Measurements from ENCODE around the gene NDUFB3.
"Not testable (repeated sequence)": the region's sequence is repeated elsewhere in the genome, so short reads cannot be mapped to it uniquely, and the experiment has no call there.

Gene NDUFB3

DNA sequence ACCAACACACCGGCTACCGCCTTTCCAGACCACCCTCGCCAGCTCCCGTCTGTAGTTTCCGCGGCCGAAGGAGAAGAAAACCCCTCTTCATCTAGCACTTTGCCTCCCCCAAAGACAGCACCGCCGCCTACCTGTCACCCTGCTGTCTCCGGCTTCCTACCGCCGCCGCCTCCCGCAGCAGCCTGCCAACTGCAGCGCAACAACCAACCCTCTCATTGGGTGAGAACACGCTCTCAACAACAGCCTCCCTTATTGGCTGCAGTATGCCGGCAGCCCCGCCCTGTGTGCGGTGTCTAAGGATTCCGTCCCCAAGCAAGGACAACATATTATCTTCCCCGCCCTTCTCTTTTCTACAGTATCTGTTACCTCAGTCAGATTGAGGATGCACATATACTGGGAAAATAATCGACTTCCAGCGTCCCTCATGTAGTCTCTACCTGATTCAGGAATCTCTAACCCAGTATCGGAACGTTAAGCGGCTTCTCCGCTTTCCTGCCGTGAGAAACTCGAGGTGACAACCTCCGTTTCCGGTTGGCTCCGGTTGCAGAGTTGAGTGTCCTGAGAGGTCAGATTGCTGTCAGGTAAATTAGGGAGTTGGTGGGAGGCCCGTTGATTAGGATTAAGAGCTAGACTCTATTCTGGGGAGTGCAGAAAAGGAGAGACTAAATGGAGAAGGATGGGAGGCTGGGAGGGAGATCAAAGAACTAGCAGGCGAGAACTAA lies at the start of gene NDUFB3, which contains the start of gene HYCC2:
TSS of gene NDUFB3 (plus strand) at position 523 of the 722 bp plus-strand sequence. CDS start 6,882 bp downstream, outside the sequence.
TSS of gene HYCC2 (minus strand) at position 193 of the 722 bp plus-strand sequence. CDS start 47,662 bp downstream, outside the sequence.
- in situ Hi-C loops (cut with HindIII; ENCODE audit: low pct_ligation_motif_present, low sequenced_read_pairs): no loop called here
- peak; percentile 89 for DNase-seq

DNA sequence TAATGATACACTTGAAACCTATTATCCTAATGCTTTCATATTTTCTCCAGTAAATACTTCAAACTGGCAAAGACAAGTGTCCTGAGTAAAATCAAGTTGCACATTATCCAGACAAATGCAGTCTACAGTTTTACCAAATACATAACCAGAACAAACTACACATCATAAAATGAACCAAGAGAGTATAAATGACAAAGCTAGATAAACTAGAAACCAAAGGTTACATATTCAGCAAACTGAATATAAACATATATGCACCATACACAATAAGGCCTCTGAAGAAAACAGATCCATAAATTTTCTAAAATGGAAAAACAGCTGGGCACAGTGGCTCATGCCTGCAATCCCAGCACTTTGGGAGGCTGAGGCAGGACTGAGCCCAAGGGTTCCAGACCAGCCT lies 47.3 kb upstream of the NDUFB3 start:
- Histone ChIP-seq H3K36me3 (replicated peaks) (no peaks in the 10 kb centered on the region), H3K4me3 (ENCODE audit: low read depth, low read length) (no peak overlapping the region), H3K27me3 (replicated peaks) (no peaks in the 10 kb centered on the region), H3K27ac (no peak overlapping the region)
- TF ChIP-seq, protein P1, sequence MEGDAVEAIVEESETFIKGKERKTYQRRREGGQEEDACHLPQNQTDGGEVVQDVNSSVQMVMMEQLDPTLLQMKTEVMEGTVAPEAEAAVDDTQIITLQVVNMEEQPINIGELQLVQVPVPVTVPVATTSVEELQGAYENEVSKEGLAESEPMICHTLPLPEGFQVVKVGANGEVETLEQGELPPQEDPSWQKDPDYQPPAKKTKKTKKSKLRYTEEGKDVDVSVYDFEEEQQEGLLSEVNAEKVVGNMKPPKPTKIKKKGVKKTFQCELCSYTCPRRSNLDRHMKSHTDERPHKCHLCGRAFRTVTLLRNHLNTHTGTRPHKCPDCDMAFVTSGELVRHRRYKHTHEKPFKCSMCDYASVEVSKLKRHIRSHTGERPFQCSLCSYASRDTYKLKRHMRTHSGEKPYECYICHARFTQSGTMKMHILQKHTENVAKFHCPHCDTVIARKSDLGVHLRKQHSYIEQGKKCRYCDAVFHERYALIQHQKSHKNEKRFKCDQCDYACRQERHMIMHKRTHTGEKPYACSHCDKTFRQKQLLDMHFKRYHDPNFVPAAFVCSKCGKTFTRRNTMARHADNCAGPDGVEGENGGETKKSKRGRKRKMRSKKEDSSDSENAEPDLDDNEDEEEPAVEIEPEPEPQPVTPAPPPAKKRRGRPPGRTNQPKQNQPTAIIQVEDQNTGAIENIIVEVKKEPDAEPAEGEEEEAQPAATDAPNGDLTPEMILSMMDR (IDR thresholded peaks at IDR 0.05; ENCODE audit: low read depth, low read length, missing control alignments): no peak
- no peak for DNase-seq
- in situ Hi-C loops (cut with HindIII; ENCODE audit: low pct_ligation_motif_present, low sequenced_read_pairs): no loop called here

More for the DNA sequence above, at the start of gene NDUFB3, which contains the start of gene HYCC2:
- Histone ChIP-seq H3K27ac (peak within 1 kb of the TSS; percentile 99), H3K27me3 (replicated peaks) (no peaks in the 10 kb centered on the region), H3K36me3 (replicated peaks) (no peaks in the 10 kb centered on the region), H3K4me3 (ENCODE audit: low read depth, low read length) (peak within 1 kb of the TSS; percentile 99)
- TF ChIP-seq, protein P1 (IDR thresholded peaks at IDR 0.05; ENCODE audit: low read depth, low read length, missing control alignments): peak; percentile 55

DNA sequence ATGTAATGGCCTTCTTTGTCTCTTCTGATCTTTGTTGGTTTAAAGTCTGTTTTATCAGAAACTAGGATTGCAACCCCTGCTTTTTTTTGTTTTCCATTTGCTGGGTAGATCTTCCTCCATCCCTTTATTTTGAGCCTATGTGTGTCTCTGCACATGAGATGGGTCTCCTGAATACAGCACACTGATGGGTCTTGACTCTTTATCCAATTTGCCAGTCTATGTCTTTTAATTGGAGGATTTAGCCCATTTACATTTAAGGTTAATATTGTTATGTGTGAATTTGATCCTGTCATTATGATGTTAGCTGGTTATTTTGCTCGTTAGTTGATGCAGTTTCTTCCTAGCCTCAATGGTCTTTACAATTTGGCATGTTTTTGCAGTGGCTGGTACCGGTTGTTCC lies 37.4 kb upstream of the NDUFB3 start:
- DNase-seq; H3K27me3 ChIP-seq (replicated peaks); H3K36me3 ChIP-seq (replicated peaks); in situ Hi-C loops (cut with HindIII; ENCODE audit: low pct_ligation_motif_present, low sequenced_read_pairs); H3K4me3 ChIP-seq (ENCODE audit: low read depth, low read length); H3K27ac ChIP-seq: not testable (repeated sequence)

DNA sequence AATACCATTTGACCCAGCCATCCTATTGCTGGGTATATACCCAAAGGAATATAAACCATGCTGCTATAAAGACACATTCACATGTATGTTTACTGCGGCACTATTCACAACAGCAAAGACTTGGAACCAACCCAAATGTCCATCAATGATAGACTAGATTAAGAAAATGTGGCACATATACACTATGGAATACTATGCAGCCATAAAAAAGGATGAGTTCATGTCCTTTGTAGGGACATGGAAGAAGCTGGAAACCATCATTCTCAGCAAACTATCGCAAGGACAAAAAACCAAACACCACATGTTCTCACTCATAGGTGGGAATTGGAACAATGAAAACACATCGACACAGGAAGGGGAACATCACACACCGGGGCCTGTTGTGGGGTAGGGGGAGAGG lies 33.4 kb upstream of the NDUFB3 start:
- in situ Hi-C loops (cut with HindIII; ENCODE audit: low pct_ligation_motif_present, low sequenced_read_pairs); H3K27ac ChIP-seq; H3K4me3 ChIP-seq (ENCODE audit: low read depth, low read length); H3K27me3 ChIP-seq (replicated peaks); DNase-seq; H3K36me3 ChIP-seq (replicated peaks): not testable (repeated sequence)

DNA sequence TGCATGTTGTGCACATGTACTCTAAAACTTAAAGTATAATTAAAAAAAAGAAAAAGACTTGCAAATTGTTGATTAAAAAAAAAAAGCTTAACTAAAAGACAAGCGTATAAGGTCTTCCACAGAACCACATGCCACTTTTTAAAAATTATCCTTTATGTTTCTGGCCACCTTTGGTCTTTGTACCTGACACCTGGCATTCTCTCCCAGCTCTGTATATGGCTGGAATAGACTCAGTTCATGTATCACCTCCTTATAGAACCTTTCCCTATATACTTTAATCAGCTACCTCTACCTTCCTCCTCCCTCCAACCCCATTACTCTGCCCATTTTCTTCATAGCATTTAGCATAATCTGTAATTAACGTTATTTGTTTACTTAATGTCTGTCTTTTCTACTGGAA lies 32.9 kb upstream of the NDUFB3 start:
- no peaks in the 10 kb centered on the region for H3K27me3 ChIP-seq (replicated peaks)
- no peak overlapping the region for H3K4me3 ChIP-seq (ENCODE audit: low read depth, low read length)
- no peak overlapping the region for H3K27ac ChIP-seq
- in situ Hi-C loops (cut with HindIII; ENCODE audit: low pct_ligation_motif_present, low sequenced_read_pairs): no loop called here
- peaks cover 2% of the 10 kb centered on the region for H3K36me3 ChIP-seq (replicated peaks)
- TF ChIP-seq, protein P1 (IDR thresholded peaks at IDR 0.05; ENCODE audit: low read depth, low read length, missing control alignments): no peak
- no peak for DNase-seq

DNA sequence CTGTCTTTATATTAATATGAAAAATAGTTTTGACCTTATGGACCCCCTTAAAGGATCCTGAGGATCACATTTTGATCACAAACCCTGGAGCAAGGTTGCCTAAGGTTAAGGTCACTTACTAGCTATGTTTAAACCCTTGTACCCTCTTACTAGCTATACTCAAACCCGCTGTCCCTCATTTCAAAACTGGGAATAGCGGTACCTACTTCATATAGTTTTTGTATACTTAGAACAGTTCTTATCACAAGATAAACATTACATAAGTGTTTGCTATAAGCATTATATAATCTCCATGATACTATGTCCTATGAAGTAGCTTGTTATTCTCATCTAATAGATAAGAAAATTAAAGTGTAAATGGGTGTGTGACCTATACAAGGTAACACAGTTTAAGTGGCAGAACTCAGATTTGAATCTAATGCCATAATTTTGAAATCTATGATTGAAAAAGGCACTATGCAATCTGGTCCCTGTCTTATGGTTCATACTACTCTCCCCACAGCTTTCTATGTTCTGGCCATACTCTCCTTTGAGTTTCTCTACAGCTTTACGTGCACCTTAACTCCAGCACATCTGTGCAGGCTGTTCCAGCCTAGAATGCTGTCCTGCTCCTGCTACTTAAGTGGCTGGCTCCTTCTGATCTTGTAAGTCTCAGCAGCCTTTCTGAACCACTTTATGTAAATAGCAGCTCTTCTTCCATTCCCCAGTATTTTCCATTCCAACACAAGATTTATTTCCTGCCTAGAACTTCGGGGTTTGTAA lies 30.8 kb upstream of the NDUFB3 start:
- in situ Hi-C loops (cut with HindIII; ENCODE audit: low pct_ligation_motif_present, low sequenced_read_pairs): no loop called here
- TF ChIP-seq, protein P1 (IDR thresholded peaks at IDR 0.05; ENCODE audit: low read depth, low read length, missing control alignments): no peak
- no peak for DNase-seq
- no peaks in the 10 kb centered on the region for H3K27me3 ChIP-seq (replicated peaks)
- H3K27ac ChIP-seq: no peak overlapping the region
- no peak overlapping the region for H3K4me3 ChIP-seq (ENCODE audit: low read depth, low read length)
- H3K36me3 ChIP-seq (replicated peaks): peaks cover 2% of the 10 kb centered on the region

DNA sequence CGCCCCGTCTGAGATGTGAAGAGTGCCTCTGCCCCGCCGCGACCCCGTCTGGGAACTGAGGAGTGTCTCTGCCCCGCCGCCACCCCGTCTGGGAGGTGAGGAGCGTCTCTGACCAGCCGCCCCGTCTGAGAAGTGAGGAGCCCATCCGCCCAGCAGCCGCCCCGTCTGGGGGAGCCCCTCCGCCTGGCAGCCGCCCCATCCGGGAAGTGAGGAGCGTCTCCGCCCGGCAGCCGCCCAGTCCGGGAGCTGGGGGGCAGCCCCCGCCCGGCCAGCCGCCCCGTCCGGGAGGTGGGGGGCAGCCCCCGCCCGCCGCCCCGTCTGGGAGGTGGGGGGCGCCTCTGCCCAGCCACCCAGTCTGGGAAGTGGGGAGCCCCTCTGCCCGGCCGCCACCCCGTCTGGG lies 29.4 kb upstream of the NDUFB3 start:
- DNase-seq; H3K27me3 ChIP-seq (replicated peaks); in situ Hi-C loops (cut with HindIII; ENCODE audit: low pct_ligation_motif_present, low sequenced_read_pairs); H3K27ac ChIP-seq; H3K4me3 ChIP-seq (ENCODE audit: low read depth, low read length); H3K36me3 ChIP-seq (replicated peaks): not testable (repeated sequence)

DNA sequence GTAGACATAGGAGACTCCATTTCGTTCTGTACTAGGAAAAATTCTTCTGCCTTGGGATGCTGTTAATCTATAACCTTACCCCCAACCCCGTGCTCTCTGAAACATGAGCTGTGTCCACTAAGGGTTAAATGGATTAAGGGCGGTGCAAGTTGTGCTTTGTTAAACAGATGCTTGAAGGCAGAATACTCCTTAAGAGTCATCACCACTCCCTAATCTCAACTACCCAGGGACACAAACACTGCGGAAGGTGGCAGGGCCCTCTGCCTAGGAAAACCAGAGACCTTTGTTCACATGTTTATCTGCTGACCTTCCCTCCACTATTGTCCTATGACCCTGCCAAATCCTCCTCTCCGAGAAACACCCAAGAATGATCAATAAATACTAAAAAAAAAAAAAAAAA lies 28.8 kb upstream of the NDUFB3 start:
- in situ Hi-C loops (cut with HindIII; ENCODE audit: low pct_ligation_motif_present, low sequenced_read_pairs): not testable (repeated sequence)

More for the DNA sequence above, 28.8 kb upstream of the NDUFB3 start:
- not testable (repeated sequence) for H3K27me3 ChIP-seq (replicated peaks); H3K4me3 ChIP-seq (ENCODE audit: low read depth, low read length); H3K36me3 ChIP-seq (replicated peaks); DNase-seq; H3K27ac ChIP-seq
